SK-N-SH treated with all-trans-retinoic acid at 6 μM for 48 hours (cell line): ENCODE measurements around the gene SBF2.

Source experiments
- ATAC-seq: fragments of 200-7000 bp; cut with Tn5 transposase; 3 replicates; pipeline ENCODE4 v1.9.1; 2020; ENCODE audit warnings: mild to moderate bottlenecking, moderate library complexity
- ARNTL ChIP-seq: fragments of 450-650 bp; formaldehyde crosslinking; IDR thresholded peaks from 2 replicates; pipeline ENCODE4 v1.5.0; 2020; ENCODE audit warnings: low read depth, mild to moderate bottlenecking, moderate library complexity, borderline replicate concordance
- BACH2 ChIP-seq: fragments of 250-450 bp; sonication (Bioruptor Pico); IDR thresholded peaks from 2 replicates; pipeline ENCODE4 v1.9.0; 2021; ENCODE audit warnings: mild to moderate bottlenecking, borderline replicate concordance
- CSDC2 ChIP-seq: fragments of 250-450 bp; sonication (Bioruptor Pico); IDR thresholded peaks from 2 replicates; pipeline ENCODE4 v1.5.0; 2020; ENCODE audit warnings: mild to moderate bottlenecking, moderate library complexity
- ESRRG ChIP-seq: fragments of 250-450 bp; sonication (Bioruptor Pico); IDR thresholded peaks from 2 replicates; pipeline ENCODE4 v1.6.1; 2021; ENCODE audit warnings: mild to moderate bottlenecking
- GLIS3 ChIP-seq: fragments of 250-450 bp; sonication (Bioruptor Pico); IDR thresholded peaks from 2 replicates; pipeline ENCODE4 v1.5.0; 2020; ENCODE audit warnings: mild to moderate bottlenecking, moderate library complexity
- ISL1 ChIP-seq: fragments of 250-450 bp; sonication (Bioruptor Pico); IDR thresholded peaks from 2 replicates; pipeline ENCODE4 v2.1.2; 2022; ENCODE audit warnings: mild to moderate bottlenecking, moderate library complexity
- OSR1 ChIP-seq: fragments of 250-450 bp; sonication (Bioruptor Pico); IDR thresholded peaks from 2 replicates; pipeline ENCODE4 v1.8.0; 2022; ENCODE audit warnings: moderate library complexity, mild to moderate bottlenecking, inconsistent platforms
- PPARA ChIP-seq: fragments of 250-450 bp; sonication (Bioruptor Pico); IDR thresholded peaks from 2 replicates; pipeline ENCODE4 v1.5.0; 2020; ENCODE audit warnings: mild to moderate bottlenecking, borderline replicate concordance
- RARB ChIP-seq: fragments of 250-450 bp; sonication (Bioruptor Pico); IDR thresholded peaks from 2 replicates; pipeline ENCODE4 v1.8.0; 2021; ENCODE audit warnings: mild to moderate bottlenecking, moderate library complexity
- SNAI2 ChIP-seq: fragments of 250-450 bp; sonication (Bioruptor Pico); IDR thresholded peaks from 2 replicates; pipeline ENCODE4 v1.5.0; 2020; ENCODE audit warnings: mild to moderate bottlenecking, moderate library complexity
- TCF4 ChIP-seq: fragments of 250-450 bp; sonication (Bioruptor Pico); IDR thresholded peaks from 2 replicates; pipeline ENCODE4 v1.8.0; 2021; ENCODE audit warnings: mild to moderate bottlenecking, moderate library complexity, borderline replicate concordance
- ZC3H10 ChIP-seq: fragments of 250-450 bp; sonication (Bioruptor Pico); IDR thresholded peaks from 2 replicates; pipeline ENCODE4 v1.5.1; 2021; ENCODE audit warnings: mild to moderate bottlenecking, moderate library complexity
- ZFP3 ChIP-seq: fragments of 250-450 bp; sonication (Bioruptor Pico); IDR thresholded peaks from 2 replicates; pipeline ENCODE4 v1.5.0; 2020; ENCODE audit warnings: mild to moderate bottlenecking, moderate library complexity
- ZNF565 ChIP-seq: fragments of 450-650 bp; formaldehyde crosslinking; conservative IDR thresholded peaks from 2 replicates; pipeline ENCODE4 v1.5.0; 2020; ENCODE audit warnings: low read depth, mild to moderate bottlenecking, moderate library complexity
- ZNF70 ChIP-seq: fragments of 450-650 bp; formaldehyde crosslinking; IDR thresholded peaks from 2 replicates; pipeline ENCODE4 v1.5.0; 2020; ENCODE audit warnings: mild to moderate bottlenecking, moderate library complexity
- ZNF8 ChIP-seq: fragments of 450-650 bp; formaldehyde crosslinking; IDR thresholded peaks from 2 replicates; pipeline ENCODE4 v1.5.0; 2020; ENCODE audit warnings: mild to moderate bottlenecking, moderate library complexity
- TF ChIP-seq, protein P1 (sequence below): fragments of 250-450 bp; sonication (Bioruptor Pico); IDR thresholded peaks from 2 replicates; pipeline ENCODE4 v1.5.0; 2020; ENCODE audit warnings: mild to moderate bottlenecking, moderate library complexity
- TF ChIP-seq, protein P2 (sequence below): fragments of 250-450 bp; sonication (Bioruptor Pico); IDR thresholded peaks from 2 replicates; pipeline ENCODE4 v1.5.1; 2021; ENCODE audit warnings: mild to moderate bottlenecking, moderate library complexity
- TF ChIP-seq, protein P3 (sequence below): fragments of 250-450 bp; sonication (Bioruptor Pico); IDR thresholded peaks from 2 replicates; pipeline ENCODE4 v1.8.0; 2021; ENCODE audit warnings: low read depth, mild to moderate bottlenecking, moderate library complexity, borderline replicate concordance
- TF ChIP-seq, protein P4 (sequence below): fragments of 250-450 bp; sonication (Bioruptor Pico); IDR thresholded peaks from 2 replicates; pipeline ENCODE4 v1.5.1; 2020; ENCODE audit warnings: low read depth, mild to moderate bottlenecking, moderate library complexity

The SBF2 gene

DNA sequence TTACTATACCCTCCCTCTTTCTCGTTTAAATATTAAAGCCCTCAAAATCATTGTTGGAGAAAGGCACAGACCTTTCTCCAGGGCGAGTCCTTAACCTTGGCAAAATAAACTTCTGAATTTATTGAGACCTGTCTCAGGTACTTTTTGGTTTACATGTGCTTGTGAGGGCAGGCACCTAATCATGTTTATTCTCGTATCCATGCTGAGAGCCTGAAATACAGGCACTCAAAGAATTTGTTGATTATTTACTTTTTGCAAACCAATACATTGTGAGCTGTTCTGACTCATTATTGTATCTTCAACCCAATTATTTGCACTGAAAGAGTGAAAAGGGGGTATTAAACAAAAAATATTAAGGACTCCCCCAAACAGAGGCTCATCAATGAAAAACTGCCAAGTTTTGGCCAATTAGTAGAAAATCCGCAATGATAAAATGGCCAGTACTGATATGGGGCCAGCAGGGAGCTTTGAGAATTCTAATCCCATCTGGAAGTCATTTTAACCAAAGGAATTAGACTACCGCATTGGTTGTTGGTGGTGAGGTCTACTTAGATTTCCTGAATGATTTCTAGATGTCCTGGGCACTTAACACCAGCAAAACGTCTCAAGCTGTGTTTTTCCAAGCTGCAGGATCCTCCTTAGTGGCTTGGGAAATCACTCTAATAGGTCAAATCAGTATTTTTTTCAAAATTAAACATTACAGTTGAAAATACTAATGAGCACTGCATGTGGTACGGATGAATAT lies 472.8 kb downstream of the SBF2 start:
- ATAC-seq = peak; percentile 94

DNA sequence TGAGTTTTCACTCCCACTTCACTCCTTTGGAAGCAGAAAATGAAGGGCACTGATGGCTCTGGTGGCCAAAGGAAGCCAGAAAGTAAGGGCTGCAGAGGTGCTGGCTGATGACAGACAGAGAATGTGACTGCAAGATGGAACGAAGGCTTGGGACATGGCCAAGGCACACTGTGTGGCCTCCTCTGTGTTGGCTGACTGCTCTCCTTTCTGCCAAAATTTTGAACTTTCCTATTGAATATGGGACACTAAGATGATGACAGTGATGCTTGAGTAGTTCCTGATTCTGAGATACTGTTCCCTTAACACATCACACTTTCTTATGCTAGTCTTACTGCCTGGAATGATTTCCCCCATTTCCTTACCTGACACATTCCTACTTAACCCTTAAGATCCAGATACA lies 473.8 kb downstream of the SBF2 start:
- no peak for ATAC-seq

More for the DNA sequence above, 472.8 kb downstream of the SBF2 start:
- TF ChIP-seq, protein P1, sequence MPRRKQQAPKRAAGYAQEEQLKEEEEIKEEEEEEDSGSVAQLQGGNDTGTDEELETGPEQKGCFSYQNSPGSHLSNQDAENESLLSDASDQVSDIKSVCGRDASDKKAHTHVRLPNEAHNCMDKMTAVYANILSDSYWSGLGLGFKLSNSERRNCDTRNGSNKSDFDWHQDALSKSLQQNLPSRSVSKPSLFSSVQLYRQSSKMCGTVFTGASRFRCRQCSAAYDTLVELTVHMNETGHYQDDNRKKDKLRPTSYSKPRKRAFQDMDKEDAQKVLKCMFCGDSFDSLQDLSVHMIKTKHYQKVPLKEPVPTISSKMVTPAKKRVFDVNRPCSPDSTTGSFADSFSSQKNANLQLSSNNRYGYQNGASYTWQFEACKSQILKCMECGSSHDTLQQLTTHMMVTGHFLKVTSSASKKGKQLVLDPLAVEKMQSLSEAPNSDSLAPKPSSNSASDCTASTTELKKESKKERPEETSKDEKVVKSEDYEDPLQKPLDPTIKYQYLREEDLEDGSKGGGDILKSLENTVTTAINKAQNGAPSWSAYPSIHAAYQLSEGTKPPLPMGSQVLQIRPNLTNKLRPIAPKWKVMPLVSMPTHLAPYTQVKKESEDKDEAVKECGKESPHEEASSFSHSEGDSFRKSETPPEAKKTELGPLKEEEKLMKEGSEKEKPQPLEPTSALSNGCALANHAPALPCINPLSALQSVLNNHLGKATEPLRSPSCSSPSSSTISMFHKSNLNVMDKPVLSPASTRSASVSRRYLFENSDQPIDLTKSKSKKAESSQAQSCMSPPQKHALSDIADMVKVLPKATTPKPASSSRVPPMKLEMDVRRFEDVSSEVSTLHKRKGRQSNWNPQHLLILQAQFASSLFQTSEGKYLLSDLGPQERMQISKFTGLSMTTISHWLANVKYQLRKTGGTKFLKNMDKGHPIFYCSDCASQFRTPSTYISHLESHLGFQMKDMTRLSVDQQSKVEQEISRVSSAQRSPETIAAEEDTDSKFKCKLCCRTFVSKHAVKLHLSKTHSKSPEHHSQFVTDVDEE (CRISPR knock-in tag) = peak; percentile 42; the same call in 1 of the 2 replicates
- peak; percentile 67 for TF ChIP-seq TCF4 (CRISPR knock-in tag)
- TF ChIP-seq, protein P2, sequence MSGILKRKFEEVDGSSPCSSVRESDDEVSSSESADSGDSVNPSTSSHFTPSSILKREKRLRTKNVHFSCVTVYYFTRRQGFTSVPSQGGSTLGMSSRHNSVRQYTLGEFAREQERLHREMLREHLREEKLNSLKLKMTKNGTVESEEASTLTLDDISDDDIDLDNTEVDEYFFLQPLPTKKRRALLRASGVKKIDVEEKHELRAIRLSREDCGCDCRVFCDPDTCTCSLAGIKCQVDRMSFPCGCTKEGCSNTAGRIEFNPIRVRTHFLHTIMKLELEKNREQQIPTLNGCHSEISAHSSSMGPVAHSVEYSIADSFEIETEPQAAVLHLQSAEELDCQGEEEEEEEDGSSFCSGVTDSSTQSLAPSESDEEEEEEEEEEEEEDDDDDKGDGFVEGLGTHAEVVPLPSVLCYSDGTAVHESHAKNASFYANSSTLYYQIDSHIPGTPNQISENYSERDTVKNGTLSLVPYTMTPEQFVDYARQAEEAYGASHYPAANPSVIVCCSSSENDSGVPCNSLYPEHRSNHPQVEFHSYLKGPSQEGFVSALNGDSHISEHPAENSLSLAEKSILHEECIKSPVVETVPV = no peak

DNA sequence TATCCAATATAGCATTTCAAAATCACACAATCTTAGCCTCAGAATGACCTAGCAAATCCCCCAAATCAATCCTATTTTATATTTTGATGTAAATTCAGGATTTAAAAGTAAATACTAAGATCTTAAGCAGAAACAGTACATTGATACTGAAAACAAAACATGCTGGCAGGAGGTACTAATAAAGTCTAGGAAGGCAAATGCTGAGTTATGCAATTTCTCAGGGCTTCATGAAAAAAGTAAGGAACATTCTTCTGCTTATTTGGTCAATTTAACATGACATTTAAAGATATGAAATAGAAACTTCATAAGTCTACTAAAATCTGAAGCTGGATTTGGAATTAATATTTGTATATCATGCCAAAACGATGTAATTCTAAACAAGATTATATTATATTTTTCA lies 476.8 kb downstream of the SBF2 start:
- TF ChIP-seq ZFP3 (CRISPR knock-in tag) (no peak), ZNF565 (no peak), ARNTL (no peak), BACH2 (CRISPR knock-in tag) (no peak), ISL1 (no peak), PPARA (CRISPR knock-in tag) (no peak), RARB (CRISPR knock-in tag) (no peak), ZNF8 (CRISPR knock-in tag) (no peak)
- no peak for ATAC-seq

More for the DNA sequence above, 473.8 kb downstream of the SBF2 start:
- TF ChIP-seq, protein P2 = no peak
- TF ChIP-seq, protein P1 (CRISPR knock-in tag) = no peak
- TF ChIP-seq ZNF70 (CRISPR knock-in tag) (no peak), ZC3H10 (CRISPR knock-in tag) (no peak), GLIS3 (CRISPR knock-in tag) (no peak), SNAI2 (CRISPR knock-in tag) (no peak), RARB (CRISPR knock-in tag) (no peak), PPARA (CRISPR knock-in tag) (no peak), CSDC2 (CRISPR knock-in tag) (no peak), OSR1 (CRISPR knock-in tag) (no peak), ESRRG (no peak), ARNTL (no peak), TCF4 (CRISPR knock-in tag) (no peak)
- TF ChIP-seq, protein P3, sequence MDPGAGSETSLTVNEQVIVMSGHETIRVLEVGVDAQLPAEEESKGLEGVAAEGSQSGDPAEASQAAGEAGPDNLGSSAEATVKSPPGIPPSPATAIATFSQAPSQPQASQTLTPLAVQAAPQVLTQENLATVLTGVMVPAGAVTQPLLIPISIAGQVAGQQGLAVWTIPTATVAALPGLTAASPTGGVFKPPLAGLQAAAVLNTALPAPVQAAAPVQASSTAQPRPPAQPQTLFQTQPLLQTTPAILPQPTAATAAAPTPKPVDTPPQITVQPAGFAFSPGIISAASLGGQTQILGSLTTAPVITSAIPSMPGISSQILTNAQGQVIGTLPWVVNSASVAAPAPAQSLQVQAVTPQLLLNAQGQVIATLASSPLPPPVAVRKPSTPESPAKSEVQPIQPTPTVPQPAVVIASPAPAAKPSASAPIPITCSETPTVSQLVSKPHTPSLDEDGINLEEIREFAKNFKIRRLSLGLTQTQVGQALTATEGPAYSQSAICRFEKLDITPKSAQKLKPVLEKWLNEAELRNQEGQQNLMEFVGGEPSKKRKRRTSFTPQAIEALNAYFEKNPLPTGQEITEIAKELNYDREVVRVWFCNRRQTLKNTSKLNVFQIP (CRISPR knock-in tag) = no peak
- TF ChIP-seq, protein P4, sequence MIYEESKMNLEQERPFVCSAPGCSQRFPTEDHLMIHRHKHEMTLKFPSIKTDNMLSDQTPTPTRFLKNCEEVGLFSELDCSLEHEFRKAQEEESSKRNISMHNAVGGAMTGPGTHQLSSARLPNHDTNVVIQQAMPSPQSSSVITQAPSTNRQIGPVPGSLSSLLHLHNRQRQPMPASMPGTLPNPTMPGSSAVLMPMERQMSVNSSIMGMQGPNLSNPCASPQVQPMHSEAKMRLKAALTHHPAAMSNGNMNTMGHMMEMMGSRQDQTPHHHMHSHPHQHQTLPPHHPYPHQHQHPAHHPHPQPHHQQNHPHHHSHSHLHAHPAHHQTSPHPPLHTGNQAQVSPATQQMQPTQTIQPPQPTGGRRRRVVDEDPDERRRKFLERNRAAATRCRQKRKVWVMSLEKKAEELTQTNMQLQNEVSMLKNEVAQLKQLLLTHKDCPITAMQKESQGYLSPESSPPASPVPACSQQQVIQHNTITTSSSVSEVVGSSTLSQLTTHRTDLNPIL (CRISPR knock-in tag) = no peak
